Measurements from ENCODE around the gene ACOT2.
"Not testable (repeated sequence)": the region's sequence is repeated elsewhere in the genome, so short reads cannot be mapped to it uniquely, and the experiment has no call there.

ACOT2 gene, protein sequence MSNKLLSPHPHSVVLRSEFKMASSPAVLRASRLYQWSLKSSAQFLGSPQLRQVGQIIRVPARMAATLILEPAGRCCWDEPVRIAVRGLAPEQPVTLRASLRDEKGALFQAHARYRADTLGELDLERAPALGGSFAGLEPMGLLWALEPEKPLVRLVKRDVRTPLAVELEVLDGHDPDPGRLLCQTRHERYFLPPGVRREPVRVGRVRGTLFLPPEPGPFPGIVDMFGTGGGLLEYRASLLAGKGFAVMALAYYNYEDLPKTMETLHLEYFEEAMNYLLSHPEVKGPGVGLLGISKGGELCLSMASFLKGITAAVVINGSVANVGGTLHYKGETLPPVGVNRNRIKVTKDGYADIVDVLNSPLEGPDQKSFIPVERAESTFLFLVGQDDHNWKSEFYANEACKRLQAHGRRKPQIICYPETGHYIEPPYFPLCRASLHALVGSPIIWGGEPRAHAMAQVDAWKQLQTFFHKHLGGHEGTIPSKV
- total RNA-seq = 4.4 to 9.9 reads per million in 2 donors

DNA sequence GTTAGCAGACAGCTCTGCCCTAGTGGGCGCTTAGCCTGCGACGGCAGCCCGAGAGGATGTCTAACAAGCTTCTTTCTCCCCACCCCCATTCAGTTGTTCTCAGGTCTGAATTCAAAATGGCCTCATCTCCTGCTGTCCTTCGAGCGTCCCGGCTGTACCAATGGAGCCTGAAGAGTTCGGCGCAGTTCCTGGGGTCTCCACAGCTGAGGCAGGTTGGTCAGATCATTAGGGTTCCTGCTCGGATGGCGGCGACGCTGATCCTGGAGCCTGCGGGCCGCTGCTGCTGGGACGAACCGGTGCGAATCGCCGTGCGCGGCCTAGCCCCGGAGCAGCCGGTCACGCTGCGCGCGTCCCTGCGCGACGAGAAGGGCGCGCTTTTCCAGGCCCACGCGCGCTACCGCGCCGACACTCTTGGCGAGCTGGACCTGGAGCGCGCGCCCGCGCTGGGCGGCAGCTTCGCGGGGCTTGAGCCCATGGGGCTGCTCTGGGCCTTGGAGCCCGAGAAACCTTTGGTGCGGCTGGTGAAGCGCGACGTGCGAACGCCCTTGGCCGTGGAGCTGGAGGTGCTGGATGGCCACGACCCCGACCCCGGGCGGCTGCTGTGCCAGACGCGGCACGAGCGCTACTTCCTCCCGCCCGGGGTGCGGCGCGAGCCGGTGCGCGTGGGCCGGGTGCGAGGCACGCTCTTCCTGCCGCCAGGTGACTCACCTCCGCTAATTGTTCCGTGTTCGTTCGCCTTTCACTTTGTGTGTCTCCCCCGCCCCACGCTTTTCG, at the start of gene ACOT2:
Gene ACOT2, plus strand, starts transcription at position 29 of the 774 bp plus-strand sequence. Its CDS starts 28 bp downstream, at position 57.
- DNase-seq = peak; percentile 38 to 88 (median 76)

DNA sequence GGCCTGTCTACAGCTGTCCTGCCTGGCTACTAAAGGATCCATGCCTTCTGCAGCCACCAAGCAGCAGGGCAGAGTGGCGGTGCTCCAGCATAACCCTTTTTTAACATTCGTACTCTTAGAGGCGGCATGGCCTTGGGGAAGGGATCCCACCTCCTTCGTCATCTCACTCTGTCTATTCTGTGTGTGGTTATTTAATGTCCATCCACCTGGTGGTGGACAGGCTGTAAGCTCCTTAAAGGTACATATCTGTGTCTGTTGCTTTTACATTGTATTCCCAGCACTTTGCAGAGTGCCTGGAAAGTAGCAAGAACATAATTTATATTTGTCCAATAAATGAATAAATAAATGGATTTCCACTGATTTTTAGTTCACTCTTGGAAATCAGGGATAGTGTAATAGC, 47.8 kb upstream of the ACOT2 start:
- DNase-seq = no peak

DNA sequence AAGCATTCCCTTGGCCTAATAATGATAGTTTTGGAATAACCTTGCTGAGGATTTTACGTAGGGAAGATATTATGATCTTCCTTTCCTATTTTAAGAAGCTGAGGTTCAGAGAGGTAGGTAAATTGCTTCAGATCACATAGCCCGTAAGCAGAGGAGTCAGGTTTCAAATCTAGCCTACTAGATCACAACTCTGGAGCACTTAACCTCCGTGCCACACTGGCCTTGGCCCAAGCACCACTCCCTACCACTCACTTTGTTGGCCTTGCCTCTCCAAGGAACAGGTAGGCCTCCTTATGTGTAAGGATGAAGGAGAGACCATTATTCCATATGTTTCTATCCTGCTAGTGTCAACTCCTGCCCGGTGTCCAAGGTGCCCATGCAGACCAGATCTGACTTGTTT, 44.5 kb upstream of the ACOT2 start:
- DNase-seq = no peak

DNA sequence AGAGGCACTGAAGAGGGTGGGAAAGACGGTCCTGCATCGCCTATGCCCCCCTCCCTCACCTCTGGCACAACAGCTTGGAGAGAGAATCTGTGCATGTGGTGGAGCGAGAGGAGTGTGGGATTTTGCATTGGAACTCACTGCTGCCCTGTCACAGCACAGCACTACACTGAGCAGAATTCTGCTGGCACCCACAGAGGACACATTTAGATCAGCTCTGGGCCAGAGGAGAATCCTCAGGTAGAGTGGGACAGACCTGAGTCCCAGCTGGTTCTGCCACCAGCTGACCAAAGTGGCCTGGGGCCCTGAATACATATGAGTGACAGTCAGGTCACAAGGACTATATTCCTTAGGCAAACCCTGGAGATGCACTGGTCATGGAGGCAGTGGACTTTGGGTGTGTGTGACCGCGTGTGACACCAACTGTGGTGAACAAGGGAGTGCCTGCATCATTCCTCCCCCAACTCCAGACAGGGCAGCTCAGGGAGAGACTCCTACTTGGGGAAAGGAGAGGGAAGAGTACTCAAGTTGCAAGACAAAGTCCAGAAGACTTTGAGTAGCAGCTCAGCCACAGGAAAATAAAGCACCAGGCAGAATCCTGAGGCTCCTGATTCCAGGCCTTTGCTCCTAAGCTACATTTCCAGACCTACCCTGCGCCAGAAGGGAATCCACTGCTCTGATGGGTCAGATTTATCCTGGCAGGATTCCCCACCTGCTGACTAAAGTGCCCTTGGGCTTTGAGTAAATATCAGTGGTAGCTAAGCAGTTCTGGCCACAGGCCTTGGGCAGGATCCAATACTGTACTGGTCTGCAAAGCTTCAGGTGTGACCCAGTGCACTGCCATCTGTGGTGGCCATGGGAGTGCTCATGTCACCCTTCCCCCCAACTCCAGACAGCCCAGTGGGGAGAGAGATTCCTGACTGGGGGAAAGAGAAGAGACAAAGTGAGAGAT, 42.7 kb upstream of the ACOT2 start:
- DNase-seq = no peak

DNA sequence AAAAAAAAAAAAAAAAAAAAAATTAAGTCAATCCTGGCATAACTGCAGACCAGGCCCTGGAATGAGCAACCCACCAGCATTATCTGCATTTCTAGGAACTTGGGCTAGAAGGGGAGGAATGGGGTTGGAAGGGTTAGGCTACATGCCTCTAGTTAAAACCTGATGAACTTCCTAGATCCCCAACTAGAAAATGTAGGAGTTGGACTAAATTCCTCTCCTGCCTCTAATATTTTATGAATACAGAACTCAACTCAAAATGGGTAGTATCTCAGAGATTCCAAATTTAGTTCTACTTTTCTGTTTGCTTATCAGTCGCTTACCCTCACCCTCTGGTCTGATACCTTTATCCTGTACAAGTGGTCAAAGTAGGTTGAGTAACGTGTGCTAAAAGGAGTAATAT, 39.7 kb upstream of the ACOT2 start:
- DNase-seq = not testable (repeated sequence)

DNA sequence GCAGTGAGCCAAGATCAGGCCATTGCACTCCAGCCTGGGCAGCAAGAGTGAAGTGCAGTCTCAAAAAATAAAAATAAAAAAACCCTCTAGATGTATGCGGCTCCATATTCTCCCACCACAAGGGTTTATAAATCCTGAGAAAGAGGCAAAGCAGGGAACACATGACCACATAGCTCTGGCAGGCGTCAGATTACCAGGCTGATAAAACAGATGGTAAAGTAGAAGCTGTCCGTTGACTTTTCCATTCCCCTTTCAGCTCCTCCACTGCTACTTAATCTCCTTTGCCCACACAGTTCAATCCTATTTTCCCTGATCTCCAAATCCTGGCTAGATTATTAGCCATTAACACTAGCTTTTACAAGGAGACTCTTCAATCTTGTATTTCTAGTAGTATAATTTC, 37.0 kb upstream of the ACOT2 start:
- DNase-seq = not testable (repeated sequence)

DNA sequence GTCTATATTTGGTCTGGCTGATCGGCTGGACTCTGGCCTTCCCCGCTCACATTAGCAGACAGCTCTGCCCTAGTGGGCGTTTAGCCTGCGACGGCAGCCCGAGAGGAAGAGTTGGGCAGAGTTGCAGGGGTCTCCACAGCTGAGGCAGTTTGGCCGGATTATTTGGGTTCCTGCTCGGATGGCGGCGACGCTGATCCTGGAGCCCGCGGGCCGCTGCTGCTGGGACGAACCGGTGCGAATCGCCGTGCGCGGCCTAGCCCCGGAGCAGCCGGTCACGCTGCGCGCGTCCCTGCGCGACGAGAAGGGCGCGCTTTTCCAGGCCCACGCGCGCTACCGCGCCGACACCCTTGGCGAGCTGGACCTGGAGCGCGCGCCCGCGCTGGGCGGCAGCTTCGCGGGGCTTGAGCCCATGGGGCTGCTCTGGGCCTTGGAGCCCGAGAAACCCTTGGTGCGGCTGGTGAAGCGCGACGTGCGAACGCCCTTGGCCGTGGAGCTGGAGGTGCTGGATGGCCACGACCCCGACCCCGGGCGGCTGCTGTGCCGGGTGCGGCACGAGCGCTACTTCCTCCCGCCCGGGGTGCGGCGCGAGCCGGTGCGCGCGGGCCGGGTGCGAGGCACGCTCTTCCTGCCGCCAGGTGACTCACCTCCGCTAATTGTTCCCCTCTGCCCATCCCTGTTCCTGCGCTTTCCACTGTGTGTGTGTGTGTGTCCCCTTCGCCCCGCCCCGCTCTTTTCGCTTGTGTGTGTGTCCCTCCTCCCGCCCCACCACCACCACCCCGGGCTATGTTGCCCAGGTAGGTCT, 31.6 kb upstream of the ACOT2 start:
- peak in 2 of 5 experiments; percentile 5 to 15 for DNase-seq

DNA sequence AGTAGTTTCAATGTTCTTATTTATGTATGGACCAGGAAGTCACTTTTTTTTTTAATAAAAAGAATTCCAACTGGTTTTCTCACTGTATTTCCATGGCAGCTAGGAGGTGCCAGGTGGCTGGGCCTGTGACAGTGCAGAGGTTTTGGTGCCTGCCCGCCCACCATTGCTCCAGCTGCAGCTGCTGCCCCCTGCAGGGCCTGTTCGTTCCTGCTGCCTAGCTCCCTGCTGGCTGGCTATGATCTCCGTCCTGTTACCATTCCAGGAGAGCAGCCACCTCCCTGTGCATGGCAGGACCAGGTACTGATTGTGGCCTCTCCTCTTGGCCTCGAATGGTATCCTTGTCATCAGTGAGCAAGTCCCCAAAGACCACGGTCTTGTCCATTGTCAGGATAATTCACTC, 30.0 kb upstream of the ACOT2 start:
- DNase-seq = peak in 4 of 5 experiments; percentile 25 to 28 (median 26)

DNA sequence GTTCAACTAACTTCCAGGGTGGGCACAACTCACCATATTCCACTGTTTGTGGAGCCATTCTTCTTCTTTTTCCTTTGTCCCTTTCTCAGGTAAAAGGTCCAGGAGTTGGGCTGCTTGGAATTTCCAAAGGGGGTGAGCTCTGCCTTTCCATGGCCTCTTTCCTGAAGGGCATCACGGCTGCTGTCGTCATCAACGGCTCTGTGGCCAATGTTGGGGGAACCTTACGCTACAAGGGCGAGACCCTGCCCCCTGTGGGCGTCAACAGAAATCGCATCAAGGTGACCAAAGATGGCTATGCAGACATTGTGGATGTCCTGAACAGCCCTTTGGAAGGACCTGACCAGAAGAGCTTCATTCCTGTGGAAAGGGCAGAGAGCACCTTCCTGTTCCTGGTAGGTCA, 26.1 kb upstream of the ACOT2 start:
- DNase-seq = not testable (repeated sequence)

DNA sequence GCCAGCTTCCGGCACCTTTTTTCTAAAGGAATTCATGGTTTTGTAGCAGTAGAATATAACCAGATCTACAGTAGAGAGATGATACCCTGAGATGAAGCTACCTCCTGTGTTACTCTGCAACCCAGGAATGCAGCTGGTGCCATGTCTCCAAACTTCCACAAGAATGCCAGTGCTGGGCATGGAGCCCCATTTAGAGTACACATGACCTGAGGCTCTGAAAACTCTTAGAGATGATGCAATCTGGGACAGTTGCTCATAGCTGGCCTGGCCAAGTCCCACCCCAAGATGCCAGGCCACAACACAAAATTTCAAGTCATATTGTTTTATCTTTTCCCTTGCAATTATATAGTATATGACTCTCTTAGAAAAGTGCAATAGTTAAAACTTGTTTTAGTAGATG, 23.7 kb upstream of the ACOT2 start:
- not testable (repeated sequence) for DNase-seq

DNA sequence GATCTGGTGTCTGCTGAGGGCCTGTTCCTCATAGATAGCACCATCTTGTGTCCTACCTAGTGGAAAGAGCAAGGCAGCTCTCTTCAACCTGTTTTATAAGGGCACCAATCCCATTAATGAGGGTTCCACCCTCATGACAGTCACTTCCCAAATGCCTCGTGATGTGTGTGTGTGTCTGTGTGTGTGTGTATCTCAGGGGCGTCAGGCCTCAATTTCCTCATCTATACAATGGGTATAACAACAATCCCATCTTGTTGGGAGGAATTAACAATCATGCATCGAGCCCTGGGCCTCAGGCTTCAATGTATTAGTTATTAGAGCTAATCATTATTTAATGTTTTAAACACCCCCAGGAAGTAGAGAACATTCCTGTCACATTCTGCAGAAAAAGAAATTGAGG, 19.9 kb upstream of the ACOT2 start:
- not testable (repeated sequence) for DNase-seq

DNA sequence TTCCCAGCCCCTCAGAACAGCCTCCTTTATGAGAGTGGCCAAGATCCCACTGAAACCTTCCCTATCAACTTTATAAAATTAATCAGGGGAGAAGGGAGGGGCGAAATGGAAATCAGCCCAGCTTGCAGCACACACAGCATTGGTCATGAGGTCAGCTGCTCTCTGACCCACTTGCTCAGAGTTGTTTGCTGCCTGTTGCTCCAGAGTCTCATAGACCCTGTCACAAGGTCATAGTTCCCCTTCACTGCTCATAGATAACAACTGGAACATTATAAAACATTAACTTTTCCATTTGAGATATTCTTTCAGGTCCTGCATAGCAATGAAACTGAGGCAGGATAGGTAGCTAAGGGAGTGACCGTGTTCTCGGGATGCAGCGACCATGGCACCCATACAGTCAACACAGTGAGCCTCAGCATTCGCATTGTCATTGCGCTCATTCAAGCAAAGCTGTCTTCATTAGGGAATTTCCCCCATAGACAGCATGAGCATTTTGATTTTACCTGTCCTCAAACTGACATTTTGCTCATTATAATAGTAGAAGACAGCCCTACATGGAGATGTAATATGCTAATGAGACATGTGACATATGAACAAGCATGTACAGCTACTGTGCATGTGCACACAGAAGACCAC, 19.0 kb upstream of the ACOT2 start:
- DNase-seq = not testable (repeated sequence)

DNA sequence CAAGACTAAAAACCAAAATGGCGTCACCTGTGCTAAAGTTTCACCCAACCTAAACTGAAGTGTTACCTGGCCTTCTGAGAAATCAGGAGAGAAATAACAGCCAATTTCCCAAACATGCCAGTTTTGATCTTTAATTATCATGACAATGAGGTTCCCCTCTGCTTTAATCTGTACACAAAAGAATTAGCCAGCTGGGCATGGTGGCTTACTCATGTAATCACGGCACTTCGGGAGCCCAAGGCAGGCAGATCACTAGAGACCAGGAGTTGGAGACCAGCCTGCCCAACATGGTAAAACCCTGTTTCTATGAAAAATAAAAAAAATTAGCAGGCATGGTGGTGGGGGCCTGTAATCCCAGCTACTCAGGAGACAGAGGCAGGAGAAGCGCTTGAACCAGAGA, 15.2 kb upstream of the ACOT2 start:
- no peak for DNase-seq

DNA sequence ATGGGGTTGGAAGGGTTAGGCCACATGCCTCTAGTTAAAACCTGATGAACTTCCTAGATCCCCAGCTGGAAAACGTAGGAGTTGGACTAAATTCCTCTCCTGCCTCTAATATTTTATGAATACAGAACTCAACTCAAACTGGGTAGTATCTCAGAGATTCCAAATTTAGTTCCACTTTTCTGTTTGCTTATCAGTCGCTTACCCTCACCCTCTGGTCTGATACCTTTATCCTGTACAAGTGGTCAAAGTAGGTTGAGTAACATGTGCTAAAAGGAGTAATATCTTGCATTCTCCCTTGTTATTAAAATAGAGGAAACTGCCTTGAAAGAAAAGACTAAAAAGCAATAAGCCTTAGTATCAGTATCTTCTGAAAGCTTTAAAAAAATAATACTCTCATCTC, 11.8 kb upstream of the ACOT2 start:
- not testable (repeated sequence) for DNase-seq

DNA sequence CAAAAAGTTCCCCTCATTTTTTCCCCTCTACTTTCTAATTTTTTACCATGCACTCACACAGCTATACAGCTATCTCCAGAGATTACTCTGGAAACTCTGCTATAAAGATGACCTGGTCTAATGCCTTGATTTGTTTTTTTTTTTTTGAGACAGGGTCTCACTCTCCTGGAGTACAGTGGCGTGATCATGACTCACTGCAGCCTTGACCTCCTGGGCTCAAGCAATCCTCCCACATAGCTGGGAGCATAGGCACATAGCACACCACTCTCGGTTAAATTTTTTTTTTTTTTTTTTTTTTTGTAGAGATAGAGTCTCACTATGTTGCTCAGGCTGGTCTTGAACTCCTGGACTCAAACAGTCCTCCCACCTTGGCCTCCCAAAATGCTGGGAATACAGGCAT, 10.8 kb upstream of the ACOT2 start:
- DNase-seq = not testable (repeated sequence)

DNA sequence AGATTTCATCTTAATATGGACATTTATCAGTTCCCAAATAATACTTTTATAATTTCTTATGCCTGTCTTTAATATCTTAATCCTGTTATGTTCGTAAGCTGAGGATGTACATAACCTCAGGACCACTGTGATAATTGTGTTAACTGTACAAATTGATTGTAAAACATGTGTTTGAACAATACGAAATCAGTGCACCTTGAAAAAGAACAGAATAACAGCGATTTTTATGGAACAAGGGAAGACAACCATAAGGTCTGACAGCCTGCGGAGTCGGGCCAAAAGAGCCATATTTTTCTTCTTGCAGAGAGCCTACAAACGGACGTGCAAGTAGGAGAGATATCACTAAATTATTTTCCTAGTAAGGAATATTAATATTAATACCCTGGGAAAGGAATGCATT, 6.8 kb upstream of the ACOT2 start:
- DNase-seq = not testable (repeated sequence)

DNA sequence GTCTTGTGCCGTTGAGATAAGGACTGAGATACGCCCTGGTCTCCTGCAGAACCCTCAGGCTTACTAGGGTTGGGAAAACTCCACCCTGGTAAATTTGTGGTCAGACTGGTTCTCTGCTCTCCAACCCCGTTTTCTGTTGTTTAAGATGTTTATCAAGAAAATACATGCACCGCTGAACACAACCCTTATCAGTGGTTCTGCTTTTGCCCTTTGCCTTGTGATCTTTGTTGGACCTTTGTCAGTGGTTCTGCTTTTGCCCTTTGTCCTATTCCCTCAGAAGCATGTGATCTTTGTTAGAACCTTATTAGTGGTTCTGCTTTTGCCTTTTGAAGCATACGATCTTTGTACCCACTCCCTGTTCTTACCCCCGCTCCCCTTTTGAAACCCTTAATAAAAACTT, 6.3 kb upstream of the ACOT2 start:
- DNase-seq = not testable (repeated sequence)

DNA sequence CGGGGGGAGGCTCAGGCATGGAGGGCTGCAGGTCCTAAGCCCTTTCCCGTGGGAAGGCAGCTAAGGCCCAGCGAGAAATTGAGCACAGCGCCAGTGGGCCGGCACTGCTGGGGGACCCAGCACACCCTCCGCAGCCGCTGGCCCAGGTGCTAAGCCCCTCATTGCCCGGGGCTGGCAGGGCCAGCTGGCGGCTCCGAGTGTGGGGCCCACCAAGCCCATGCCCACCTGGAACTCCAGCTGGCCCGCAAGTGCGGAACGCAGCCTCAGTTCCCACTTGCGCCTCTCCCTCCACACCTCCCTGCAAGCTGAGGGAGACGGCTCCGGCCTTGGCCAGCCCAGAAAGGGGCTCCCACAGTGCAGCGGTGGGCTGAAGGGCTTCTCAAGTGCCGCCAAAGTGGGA, 2.6 kb upstream of the ACOT2 start:
- not testable (repeated sequence) for DNase-seq

DNA sequence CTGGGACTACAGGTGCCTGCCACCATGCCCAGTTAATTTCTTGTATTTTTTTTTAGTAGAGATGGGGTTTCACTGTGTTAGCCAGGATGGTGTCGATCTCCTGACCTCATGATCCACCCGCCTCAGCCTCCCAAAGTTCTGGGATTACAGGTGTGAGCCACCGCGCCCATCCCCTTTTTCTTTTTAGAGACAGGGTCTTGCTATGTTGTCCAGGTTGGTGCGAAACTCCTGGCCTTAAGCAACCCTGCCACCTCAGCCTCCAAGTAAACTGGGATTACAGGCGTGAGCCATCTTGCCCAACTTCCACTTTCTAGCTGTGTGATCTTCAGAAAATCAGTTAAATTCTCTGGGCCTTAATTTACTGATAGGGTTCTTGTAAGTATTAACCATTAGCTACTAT, 2.1 kb upstream of the ACOT2 start:
- DNase-seq = not testable (repeated sequence)

DNA sequence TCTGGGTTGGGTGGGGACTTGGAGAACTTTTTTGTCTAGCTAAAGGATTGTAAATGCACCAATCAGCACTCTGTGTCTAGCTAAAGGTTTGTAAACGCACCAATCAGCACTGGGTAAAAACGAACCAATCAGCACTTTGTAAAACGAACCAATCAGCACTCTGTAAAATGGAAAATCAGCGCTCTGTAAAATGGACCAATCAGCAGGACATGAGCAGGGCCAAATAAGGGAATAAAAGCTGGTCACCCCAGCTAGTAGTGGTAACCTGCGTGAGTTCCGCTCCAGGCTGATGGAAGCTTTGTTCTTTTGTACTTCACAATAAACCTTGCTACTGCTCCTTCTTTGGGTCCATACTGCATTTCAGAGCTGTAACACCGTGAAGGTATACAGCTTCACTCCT, 1.7 kb upstream of the ACOT2 start:
- peak in 1 of 5 experiments; percentile 28 for DNase-seq

Measured in T-helper 2 cell (primary cell).